Measurements from ENCODE around the gene CELF3. TPM values are rescaled to one million over a fixed set of nuclear protein-coding genes. Genes with fewer than 3 reads are reported as not detected.
"Not testable (repeated sequence)": the region's sequence is repeated elsewhere in the genome, so short reads cannot be mapped to it uniquely, and the experiment has no call there.

Gene CELF3
- total RNA-seq, 1 donor from 2014 or later = 0.25 TPM

DNA sequence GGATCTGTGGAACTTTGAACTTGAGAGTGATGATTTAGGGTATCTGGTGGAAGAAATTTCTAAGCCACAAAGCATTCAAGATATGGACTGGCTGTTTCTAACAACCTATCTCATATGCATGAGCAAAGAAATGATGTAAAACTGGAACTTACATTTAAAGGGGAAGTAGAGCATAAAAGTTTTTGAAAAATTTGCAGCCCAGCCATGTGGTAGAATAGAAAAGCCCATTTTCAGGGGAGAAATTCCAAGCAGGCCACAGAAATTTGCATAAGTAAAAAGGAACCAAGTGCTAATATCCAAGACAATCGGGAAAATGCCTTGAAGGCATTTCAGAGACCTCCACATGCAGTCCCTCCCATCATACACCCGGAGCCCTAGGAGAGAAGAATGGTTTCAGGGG lies 20.4 kb upstream of the CELF3 start:
- intact Hi-C loops (cut with DNase I) = loop anchor here (10.0 kb wide), 1 partner anchor 202 kb away; no protein-coding TSS in a partner anchor
- Histone ChIP-seq H3K27me3 (no peaks in the 10 kb centered on the region), H3K36me3 (no peaks in the 10 kb centered on the region), H3K4me3 (no peak overlapping the region), H3K9me3 (no peaks in the 10 kb centered on the region), H3K4me1 (no peaks in the 10 kb centered on the region), H3K27ac (no peak overlapping the region)
- no peak for DNase-seq (ENCODE audit: extremely low spot score in 2 of 2)
- no peak for TF ChIP-seq POLR2AphosphoS5 (IDR thresholded peaks at IDR 0.05; ENCODE audit: insufficient read depth in 1 of 2, low read depth in 1 of 2)
- TF ChIP-seq POLR2A (IDR thresholded peaks at IDR 0.05) = no peak
- TF ChIP-seq, protein P1, sequence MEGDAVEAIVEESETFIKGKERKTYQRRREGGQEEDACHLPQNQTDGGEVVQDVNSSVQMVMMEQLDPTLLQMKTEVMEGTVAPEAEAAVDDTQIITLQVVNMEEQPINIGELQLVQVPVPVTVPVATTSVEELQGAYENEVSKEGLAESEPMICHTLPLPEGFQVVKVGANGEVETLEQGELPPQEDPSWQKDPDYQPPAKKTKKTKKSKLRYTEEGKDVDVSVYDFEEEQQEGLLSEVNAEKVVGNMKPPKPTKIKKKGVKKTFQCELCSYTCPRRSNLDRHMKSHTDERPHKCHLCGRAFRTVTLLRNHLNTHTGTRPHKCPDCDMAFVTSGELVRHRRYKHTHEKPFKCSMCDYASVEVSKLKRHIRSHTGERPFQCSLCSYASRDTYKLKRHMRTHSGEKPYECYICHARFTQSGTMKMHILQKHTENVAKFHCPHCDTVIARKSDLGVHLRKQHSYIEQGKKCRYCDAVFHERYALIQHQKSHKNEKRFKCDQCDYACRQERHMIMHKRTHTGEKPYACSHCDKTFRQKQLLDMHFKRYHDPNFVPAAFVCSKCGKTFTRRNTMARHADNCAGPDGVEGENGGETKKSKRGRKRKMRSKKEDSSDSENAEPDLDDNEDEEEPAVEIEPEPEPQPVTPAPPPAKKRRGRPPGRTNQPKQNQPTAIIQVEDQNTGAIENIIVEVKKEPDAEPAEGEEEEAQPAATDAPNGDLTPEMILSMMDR (IDR thresholded peaks at IDR 0.05) = no peak

DNA sequence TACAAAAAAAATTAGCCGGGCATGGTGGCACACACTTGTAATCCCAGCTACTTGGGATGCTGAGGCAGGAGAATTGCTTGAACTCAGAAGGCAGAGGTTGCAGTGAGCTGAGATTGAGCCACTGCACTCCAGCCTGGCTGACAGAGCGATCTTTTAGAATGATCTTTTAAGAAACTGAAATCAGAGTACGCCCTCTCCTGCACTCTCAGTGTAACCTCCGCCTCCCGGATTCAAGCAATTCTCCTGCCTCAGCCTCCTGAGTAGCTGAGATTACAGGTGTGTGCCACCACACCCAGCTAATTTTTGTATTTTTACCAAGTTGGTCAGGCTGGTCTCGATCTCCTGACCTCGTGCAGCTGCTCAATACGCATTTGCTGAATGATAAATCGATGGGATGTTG lies 17.4 kb upstream of the CELF3 start:
- not testable (repeated sequence) for H3K4me1 ChIP-seq; H3K36me3 ChIP-seq; H3K4me3 ChIP-seq; H3K27me3 ChIP-seq; DNase-seq (ENCODE audit: extremely low spot score in 2 of 2); H3K9me3 ChIP-seq; H3K27ac ChIP-seq
- intact Hi-C loops (cut with DNase I) = loop anchor here (5.0 to 10.0 kb wide), 2 partner anchors 142 to 199 kb away; no protein-coding TSS in a partner anchor

DNA sequence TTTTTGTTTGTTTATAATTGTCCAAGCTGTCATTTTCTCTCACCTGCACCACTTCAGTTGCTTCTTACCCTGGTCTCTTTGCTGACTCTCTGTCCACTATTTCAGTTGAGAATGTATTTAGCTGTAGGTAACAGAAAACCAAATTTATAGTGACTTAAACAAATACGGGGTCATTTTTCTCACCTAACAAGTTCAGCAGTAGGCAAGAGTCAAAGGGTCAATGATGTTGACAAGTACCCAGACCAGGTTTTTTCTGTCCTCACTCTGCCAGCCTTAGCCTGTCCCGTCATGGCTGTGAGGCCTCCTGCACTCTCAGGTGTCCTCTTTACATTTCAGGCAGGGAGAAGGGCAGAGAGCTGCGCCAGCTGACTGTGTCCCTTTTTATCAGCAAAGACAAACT lies 16.5 kb upstream of the CELF3 start:
- Histone ChIP-seq H3K4me3 (no peak overlapping the region), H3K9me3 (no peaks in the 10 kb centered on the region), H3K4me1 (no peaks in the 10 kb centered on the region), H3K27me3 (no peaks in the 10 kb centered on the region), H3K36me3 (no peaks in the 10 kb centered on the region), H3K27ac (no peak overlapping the region)
- no peak for DNase-seq (ENCODE audit: extremely low spot score in 2 of 2)
- TF ChIP-seq, protein P1 (IDR thresholded peaks at IDR 0.05) = no peak
- TF ChIP-seq POLR2AphosphoS5 (IDR thresholded peaks at IDR 0.05; ENCODE audit: insufficient read depth in 1 of 2, low read depth in 1 of 2) = no peak
- no peak for TF ChIP-seq POLR2A (IDR thresholded peaks at IDR 0.05)
- intact Hi-C loops (cut with DNase I) = loop anchor here (5.0 to 10.0 kb wide), 2 partner anchors 141 to 198 kb away; no protein-coding TSS in a partner anchor

DNA sequence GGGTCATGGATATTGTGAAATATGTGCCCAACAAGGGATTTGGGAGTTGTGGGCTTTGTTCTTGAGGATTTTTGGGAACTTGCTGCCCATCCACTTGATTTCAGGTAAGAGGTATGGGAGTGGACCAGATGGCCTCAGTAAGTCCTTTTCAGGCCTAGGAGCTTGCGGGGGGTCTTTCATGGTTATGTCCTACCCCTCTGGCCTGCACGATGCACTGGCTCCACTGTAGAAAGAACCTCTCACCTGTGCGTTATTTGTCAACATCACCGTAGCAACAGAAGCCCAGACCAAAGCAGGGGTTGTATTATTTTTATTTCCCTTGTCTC lies 13.3 kb upstream of the CELF3 start:
- no peak overlapping the region for H3K4me3 ChIP-seq
- no peaks in the 10 kb centered on the region for H3K27me3 ChIP-seq
- H3K4me1 ChIP-seq = no peaks in the 10 kb centered on the region
- H3K9me3 ChIP-seq = no peaks in the 10 kb centered on the region
- DNase-seq (ENCODE audit: extremely low spot score in 2 of 2) = peak in 1 of 2 donors; percentile 56
- H3K27ac ChIP-seq = no peak overlapping the region
- intact Hi-C loops (cut with DNase I) = loop anchor here (5.0 to 10.0 kb wide), 2 partner anchors 138 to 195 kb away; no protein-coding TSS in a partner anchor
- TF ChIP-seq, protein P1 (IDR thresholded peaks at IDR 0.05) = no peak
- TF ChIP-seq POLR2AphosphoS5 (IDR thresholded peaks at IDR 0.05; ENCODE audit: insufficient read depth in 1 of 2, low read depth in 1 of 2) = no peak
- TF ChIP-seq POLR2A (IDR thresholded peaks at IDR 0.05) = no peak
- no peaks in the 10 kb centered on the region for H3K36me3 ChIP-seq

DNA sequence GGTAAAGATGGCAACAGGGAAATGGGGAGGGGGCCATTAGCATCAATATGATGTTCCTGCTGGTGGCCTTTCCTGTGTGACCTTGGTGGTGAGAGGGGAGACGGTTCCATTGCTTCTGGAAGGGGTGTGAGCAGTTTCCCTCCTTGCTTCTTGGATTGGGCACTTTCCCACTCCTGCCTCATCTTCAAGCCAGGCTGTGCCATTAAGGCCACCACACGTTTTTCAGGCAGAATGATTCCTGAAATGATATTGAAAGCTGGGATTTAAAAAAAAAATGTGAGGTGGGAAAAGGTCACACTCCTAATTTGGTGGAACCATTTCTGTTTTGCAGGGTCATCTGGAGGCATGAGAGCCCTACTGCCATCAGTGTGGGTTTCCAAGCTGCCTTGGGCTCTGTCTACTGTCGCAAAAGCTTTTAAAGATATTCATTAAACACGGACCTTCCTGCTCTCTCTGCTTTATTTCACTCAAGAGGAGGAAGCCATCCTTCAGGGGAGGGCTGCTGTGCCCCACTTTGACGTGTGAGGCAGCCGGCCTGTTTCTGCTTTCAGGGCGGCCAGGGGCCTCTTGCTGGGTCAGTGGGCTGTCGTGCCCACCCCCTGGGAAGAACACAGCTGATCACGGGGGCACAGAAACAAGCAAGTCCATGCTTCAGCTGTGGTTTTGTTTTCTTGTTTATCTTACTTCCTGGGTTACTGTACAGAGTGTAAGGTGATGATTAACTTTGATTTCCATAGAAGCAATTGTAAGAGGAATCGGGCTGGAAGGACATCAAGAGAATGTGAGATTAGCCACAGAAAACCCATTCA lies 12.8 kb upstream of the CELF3 start:
- H3K4me3 ChIP-seq = no peak overlapping the region
- no peaks in the 10 kb centered on the region for H3K36me3 ChIP-seq
- no peaks in the 10 kb centered on the region for H3K9me3 ChIP-seq
- peak in 1 of 2 donors; percentile 56 for DNase-seq (ENCODE audit: extremely low spot score in 2 of 2)
- intact Hi-C loops (cut with DNase I) = no loop called here
- no peaks in the 10 kb centered on the region for H3K4me1 ChIP-seq
- TF ChIP-seq, protein P1 (IDR thresholded peaks at IDR 0.05) = no peak
- no peak for TF ChIP-seq POLR2A (IDR thresholded peaks at IDR 0.05)
- TF ChIP-seq POLR2AphosphoS5 (IDR thresholded peaks at IDR 0.05; ENCODE audit: insufficient read depth in 1 of 2, low read depth in 1 of 2) = no peak
- no peak overlapping the region for H3K27ac ChIP-seq
- H3K27me3 ChIP-seq = no peaks in the 10 kb centered on the region

Data from vagina (tissue), 2 donors.